H1 (cell line): ENCODE results near the gene RYR3. TPM values are rescaled to one million over a fixed set of nuclear protein-coding genes. Genes with fewer than 3 reads are reported as not detected.

Experiments
- CTCF ChIA-PET: fragments of 300-600 bp; sonication (Branson Sonifier 250); formaldehyde crosslinking; loops from one replicate; lab custom pipeline; 2021; ENCODE audit not compliant: partially characterized antibody; lab: Charles Lee
- POLR2A ChIA-PET: fragments of 300-600 bp; sonication (Branson Sonifier 250); formaldehyde crosslinking; loops from one replicate; lab custom pipeline; 2021; ENCODE audit warnings: inconsistent platforms; ENCODE audit not compliant: partially characterized antibody; lab: Charles Lee
- DNase-seq, 2 experiments: peaks; one replicate each; pipeline versions ENCODE4 v3.0.0 to v3.0.0-alpha.2; 2010 to 2022; ENCODE audit warnings: low spot score in 2 of 2, low read depth in 1 of 2, mixed read lengths in 1 of 2
- FAIRE-seq: peaks from 2 replicates; lab custom pipeline; 2011; peaks lifted over from hg19 to GRCh38; lab: Jason Lieb, UNC
- H2AFZ ChIP-seq: 2 replicates; pipeline ENCODE4 v1.8.1; 2012; ENCODE audit warnings: low read length, inconsistent platforms
- H2AK5ac ChIP-seq: 2 replicates; pipeline ENCODE4 v1.6.1; 2013; ENCODE audit warnings: low read depth, low read length
- H2BK120ac ChIP-seq: replicated peaks from 2 replicates; pipeline ENCODE3; 2013; ENCODE audit warnings: low read depth, low read length, inconsistent platforms
- H2BK12ac ChIP-seq: 2 replicates; pipeline ENCODE4 v1.6.1; 2013; ENCODE audit warnings: low read depth, low read length
- H2BK15ac ChIP-seq: 2 replicates; pipeline ENCODE4 v1.6.1; 2013; ENCODE audit warnings: low read length
- H2BK20ac ChIP-seq: 2 replicates; pipeline ENCODE4 v1.6.1; 2013; ENCODE audit warnings: low read length
- H2BK5ac ChIP-seq: 2 replicates; pipeline ENCODE4 v1.6.1; 2013; ENCODE audit warnings: low read depth, low read length
- H3K14ac ChIP-seq: 2 replicates; pipeline ENCODE4 v1.6.1; 2013; ENCODE audit warnings: inconsistent platforms; ENCODE audit not compliant: insufficient read length
- H3K18ac ChIP-seq: 2 replicates; pipeline ENCODE4 v1.6.1; 2013; ENCODE audit warnings: low read length; ENCODE audit errors: extremely low read depth
- H3K23ac ChIP-seq: 2 replicates; pipeline ENCODE4 v1.6.1; 2013; ENCODE audit warnings: inconsistent platforms; ENCODE audit not compliant: insufficient read length
- H3K23me2 ChIP-seq: 2 replicates; pipeline ENCODE4 v1.6.1; 2013; ENCODE audit warnings: low read depth, low read length
- H3K27ac ChIP-seq: 2 replicates; pipeline ENCODE4 v1.6.1; 2011; ENCODE audit warnings: low read depth, low read length, inconsistent platforms
- H3K27me3 ChIP-seq, 4 experiments: replicated peaks in 1 of 4; 1 replicate in 1 of 4; 2 replicates in 3 of 4; pipeline versions ENCODE4 v1.6.1 to v1.8.1; 2011 to 2013; ENCODE audit warnings: low read length in 3 of 4, mild to moderate bottlenecking in 3 of 4, inconsistent platforms in 2 of 4, mixed read lengths in 2 of 4, moderate library complexity in 1 of 4; ENCODE audit not compliant: control insufficient read depth in 3 of 4, insufficient read depth in 3 of 4; ENCODE audit errors: extremely low read depth in 1 of 4
- H3K36me3 ChIP-seq, 4 experiments: 2 replicates each; pipeline versions ENCODE4 v1.6.1 to v1.8.1; 2011 to 2013; ENCODE audit warnings: mild to moderate bottlenecking in 4 of 4, low read length in 3 of 4, moderate library complexity in 2 of 4, control low read depth in 1 of 4, inconsistent platforms in 1 of 4; ENCODE audit not compliant: insufficient read depth in 4 of 4, control insufficient read depth in 2 of 4
- H3K4ac ChIP-seq: replicated peaks from 2 replicates; pipeline ENCODE3; 2013; ENCODE audit warnings: low read length, low read depth, mixed read lengths, inconsistent platforms; ENCODE audit not compliant: insufficient read length
- H3K4me1 ChIP-seq, 4 experiments: replicated peaks in 1 of 4; 1 replicate in 1 of 4; 2 replicates in 3 of 4; pipeline versions ENCODE4 v1.6.1 to v1.8.1; 2011 to 2013; ENCODE audit warnings: low read length in 3 of 4, inconsistent platforms in 2 of 4, mixed read lengths in 1 of 4; ENCODE audit not compliant: insufficient read depth in 4 of 4, control insufficient read depth in 3 of 4
- H3K4me2 ChIP-seq, 2 experiments: 2 replicates each; pipeline versions ENCODE4 v1.6.1 to v1.8.1; 2011 to 2013; ENCODE audit warnings: low read depth in 2 of 2, low read length in 2 of 2, control low read depth in 1 of 2, inconsistent platforms in 1 of 2, mild to moderate bottlenecking in 1 of 2; ENCODE audit not compliant: insufficient read depth in 1 of 2
- H3K4me3 ChIP-seq, 4 experiments: fragments of 200-600, 300-600 bp in 1 of 4; sonication (generic), shearing (Covaris generic), sonication (Bioruptor Twin) in 1 of 4; 2 replicates each; pipeline versions ENCODE4 v1.5.1 to v1.8.1; 2011 to 2016; ENCODE audit warnings: low read length in 4 of 4, low read depth in 3 of 4, control low read depth in 2 of 4, inconsistent platforms in 2 of 4, mild to moderate bottlenecking in 2 of 4, mixed read lengths in 1 of 4, moderate library complexity in 1 of 4; ENCODE audit not compliant: insufficient read depth in 2 of 4; ENCODE audit errors: extremely low read depth in 1 of 4
- H3K56ac ChIP-seq: replicated peaks from 2 replicates; pipeline ENCODE3; 2013; ENCODE audit warnings: low read depth, mild to moderate bottlenecking, mixed read lengths, low read length, inconsistent platforms; ENCODE audit not compliant: insufficient read length
- H3K79me1 ChIP-seq: 2 replicates; pipeline ENCODE4 v1.6.1; 2013; ENCODE audit warnings: low read depth, low read length, control low read depth
- H3K79me2 ChIP-seq, 2 experiments: 2 replicates each; pipeline versions ENCODE4 v1.6.1 to v1.8.1; 2012 to 2013; ENCODE audit warnings: low read length in 2 of 2, mild to moderate bottlenecking in 2 of 2, inconsistent platforms in 1 of 2; ENCODE audit not compliant: insufficient read depth in 2 of 2, control insufficient read depth in 1 of 2
- H3K9ac ChIP-seq, 4 experiments: replicated peaks in 1 of 4; 1 replicate in 1 of 4; 2 replicates in 3 of 4; pipeline versions ENCODE4 v1.6.1 to v1.8.1; 2011 to 2013; ENCODE audit warnings: low read depth in 3 of 4, low read length in 3 of 4, control low read depth in 2 of 4, mild to moderate bottlenecking in 2 of 4, moderate library complexity in 2 of 4, inconsistent platforms in 1 of 4; ENCODE audit errors: extremely low read depth in 1 of 4
- H3K9me3 ChIP-seq, 2 experiments: 2 replicates each; pipeline versions ENCODE4 v1.6.1 to v1.8.1; 2012 to 2013; ENCODE audit warnings: mild to moderate bottlenecking in 2 of 2, moderate library complexity in 2 of 2, control low read depth in 1 of 2, inconsistent platforms in 1 of 2, low read depth in 1 of 2, low read length in 1 of 2, mixed read lengths in 1 of 2; ENCODE audit not compliant: insufficient read depth in 2 of 2
- H4K20me1 ChIP-seq, 2 experiments: replicated peaks in 1 of 2; 2 replicates each; pipeline versions ENCODE3 to v1.8.1; 2011 to 2013; ENCODE audit warnings: inconsistent platforms in 2 of 2, low read length in 2 of 2, mild to moderate bottlenecking in 1 of 2; ENCODE audit not compliant: insufficient read depth in 2 of 2, control insufficient read depth in 1 of 2
- H4K5ac ChIP-seq: 2 replicates; pipeline ENCODE4 v1.6.1; 2013; ENCODE audit warnings: low read length, low read depth, mixed read lengths, inconsistent platforms; ENCODE audit not compliant: insufficient read length
- H4K8ac ChIP-seq: 2 replicates; pipeline ENCODE4 v1.8.0; 2013; ENCODE audit warnings: mild to moderate bottlenecking, moderate library complexity, low read length, inconsistent platforms; ENCODE audit not compliant: insufficient read depth; ENCODE audit errors: extremely low read depth
- H4K91ac ChIP-seq: replicated peaks from 2 replicates; pipeline ENCODE3; 2013; ENCODE audit warnings: low read length, mixed read lengths, inconsistent platforms; ENCODE audit not compliant: insufficient read length
- GABPA ChIP-seq: IDR thresholded peaks from 2 replicates; pipeline ENCODE4 v1.6.1; 2011; ENCODE audit warnings: mild to moderate bottlenecking, low read length, moderate library complexity, borderline replicate concordance; ENCODE audit not compliant: insufficient read depth
- HDAC2 ChIP-seq, 2 experiments: fragments of 300-600 bp in 1 of 2; sonication (generic) in 1 of 2; IDR thresholded peaks; 2 replicates each; pipeline ENCODE4 v1.6.1; 2011 to 2012; ENCODE audit warnings: low read depth in 2 of 2, low read length in 2 of 2, mild to moderate bottlenecking in 2 of 2, moderate library complexity in 2 of 2, borderline replicate concordance in 1 of 2, inconsistent platforms in 1 of 2
- PHF8 ChIP-seq: fragments of 200-600 bp; sonication (generic); conservative IDR thresholded peaks from 2 replicates; pipeline ENCODE4 v1.7.1; 2012; ENCODE audit warnings: low read depth, mild to moderate bottlenecking, inconsistent platforms, low read length, moderate library complexity
- SP4 ChIP-seq: IDR thresholded peaks from 2 replicates; pipeline ENCODE4 v1.6.1; 2012; ENCODE audit warnings: low read length, inconsistent platforms
- SRF ChIP-seq: IDR thresholded peaks from 2 replicates; pipeline ENCODE4 v1.6.1; 2011; ENCODE audit warnings: mild to moderate bottlenecking, low read depth, low read length, moderate library complexity
- SUZ12 ChIP-seq: fragments of 200-600 bp; sonication (generic); IDR thresholded peaks from 2 replicates; pipeline ENCODE4 v1.6.1; 2012; ENCODE audit warnings: mild to moderate bottlenecking, inconsistent platforms, low read length, moderate library complexity, mixed read lengths
- TEAD4 ChIP-seq: IDR thresholded peaks from 2 replicates; pipeline ENCODE4 v1.6.1; 2012; ENCODE audit warnings: low read depth, low read length, inconsistent platforms, mixed read lengths
- WGBS, 2 experiments: shearing (Covaris generic) in 1 of 2; methylation state at CpG; one replicate each; pipeline versions ENCODE4 v1.1.6 to v1.1.7; 2013 to 2015; ENCODE audit warnings: low lambda C conversion rate in 2 of 2, mixed read lengths in 2 of 2, inconsistent platforms in 1 of 2, low coverage in 1 of 2, missing lambda C conversion rate in 1 of 2; ENCODE audit not compliant: insufficient replicate concordance in 2 of 2, insufficient coverage in 1 of 2, insufficient read length in 1 of 2; ENCODE audit errors: extremely low coverage in 1 of 2, missing lambda C conversion rate in 1 of 2; 5-methylcytosine and 5-hydroxymethylcytosine counted together
- polyA plus RNA-seq, 7 experiments: library from polyadenylated mRNA; depleted of rRNA in 3 of 7; stranded (reverse) in 5 of 7; unstranded in 2 of 7; fragments of >200 nt in 5 of 7; fragments of 200-250 nt in 2 of 7; gene quantifications; 1 replicate in 5 of 7; 2 replicates in 1 of 7; 4 replicates in 1 of 7; pipeline versions ENCODE4 v1.2.1 to v1.2.3, GENCODE V29; 2011 to 2013; ENCODE audit warnings: missing spikeins in 2 of 7, mixed read lengths in 2 of 7
- total RNA-seq: library from RNA; stranded (reverse); fragmentation: NEBNext Ultra II Directional; extraction: Animal tissue kit (Norgen Biotek cat#: 25700); gene quantifications from 2 replicates; pipeline ENCODE4 v1.2.1, GENCODE V29; 2021

Gene RYR3
- total and polyA plus RNA-seq, 2 of the 8 experiments (the other 6 are each of a cell fraction or from before 2014, with no cell fraction given) = 0.33 to 3.4 TPM

- H3K27ac ChIP-seq = no peak overlapping the region
- no peaks in the 10 kb centered on the region for H3K9me3 ChIP-seq
- H3K23ac ChIP-seq = no peak overlapping the region
- no peaks in the 10 kb centered on the region for H3K27me3 ChIP-seq
- POLR2A ChIA-PET = no interaction called here
- H3K14ac ChIP-seq = no peak overlapping the region
- no peak overlapping the region for H3K4ac ChIP-seq
- no peak overlapping the region for H3K4me2 ChIP-seq
- no peaks in the 10 kb centered on the region for H3K4me1 ChIP-seq
- H4K5ac ChIP-seq = no peak overlapping the region
- no peak overlapping the region for H3K56ac ChIP-seq
- no peak overlapping the region for H4K8ac ChIP-seq
- CTCF ChIA-PET = interaction anchor here (1.7 kb wide), 1 partner anchor 14 kb away, joined by 4 read pairs; no protein-coding TSS in a partner anchor
- H2AFZ ChIP-seq = no peak overlapping the region
- no peak overlapping the region for H2BK12ac ChIP-seq
- FAIRE-seq = no peak
- no peak overlapping the region for H3K4me3 ChIP-seq
- no peaks in the 10 kb centered on the region for H3K79me1 ChIP-seq
- no peak for DNase-seq
- WGBS, 2 experiments = 86% methylated on average over 4 of the region's 4 CpGs; no CpG with 5 or more reads in 1 of the 2 experiments
- no peak overlapping the region for H2BK120ac ChIP-seq
- no peak overlapping the region for H2BK15ac ChIP-seq
- H4K91ac ChIP-seq = no peak overlapping the region
- no peak overlapping the region for H3K18ac ChIP-seq
- H4K20me1 ChIP-seq = no peaks in the 10 kb centered on the region
- H3K79me2 ChIP-seq = no peaks in the 10 kb centered on the region
- H3K36me3 ChIP-seq = no peaks in the 10 kb centered on the region
- TF ChIP-seq GABPA (no peak), SUZ12 (no peak), SRF (no peak), PHF8 (no peak), TEAD4 (no peak), SP4 (no peak), HDAC2 (IDR thresholded peaks at IDR 0.05; ENCODE audit: borderline replicate concordance in 1 of 2, low read depth in 2 of 2, low read length in 2 of 2) (no peak)
- TF ChIP-seq, all 59 proteins: peak for 0
- no peak overlapping the region for H2BK5ac ChIP-seq
- H2BK20ac ChIP-seq = no peak overlapping the region
- H2AK5ac ChIP-seq = no peak overlapping the region
- no peak overlapping the region for H3K9ac ChIP-seq
- H3K23me2 ChIP-seq = no peaks in the 10 kb centered on the region
Measured at GRCh38 chr15:33419701-33420100, 108.9 kb downstream of the RYR3 start.
